Femur (tissue), 1 donor: ENCODE results near the gene SMC1B.
"Not testable (repeated sequence)": the region's sequence is repeated elsewhere in the genome, so short reads cannot be mapped to it uniquely, and the experiment has no call there.

Experiments used
- DNase-seq: peaks from one replicate; pipeline ENCODE4 v3.0.0-alpha.2; 2017

SMC1B gene

DNA sequence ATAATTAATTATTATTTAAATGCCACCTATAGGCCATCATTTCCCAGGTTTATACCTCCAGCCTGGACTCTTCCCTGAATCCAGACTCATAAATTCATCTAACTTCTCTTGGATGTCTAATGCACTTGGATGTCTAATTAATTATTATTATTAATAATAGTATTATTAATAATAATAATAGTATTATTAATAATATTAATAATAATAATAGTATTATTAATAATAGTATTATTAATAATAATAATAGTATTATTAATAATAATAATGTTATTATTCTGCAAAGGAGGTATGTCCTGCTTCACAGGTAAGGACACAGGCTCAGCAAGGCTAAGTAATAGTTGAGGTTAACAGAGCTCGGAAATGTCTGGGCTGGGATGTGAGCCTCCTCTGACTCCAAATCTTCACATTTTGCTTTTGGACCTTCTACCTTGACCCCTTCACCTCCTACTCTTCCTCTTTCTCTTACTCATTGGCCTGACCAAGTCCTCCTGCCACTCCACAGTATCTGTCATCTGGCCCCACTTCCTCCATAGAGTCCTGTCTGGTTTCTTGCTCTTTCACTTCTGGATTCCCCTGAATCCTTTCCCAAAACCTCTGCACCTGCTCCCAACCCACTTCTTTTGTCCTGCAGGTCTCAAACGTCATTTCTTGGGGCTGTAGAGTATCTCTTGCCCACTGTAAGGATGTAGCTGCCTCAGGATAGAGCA, 8.1 kb upstream of the SMC1B start:
- no peak for DNase-seq

DNA sequence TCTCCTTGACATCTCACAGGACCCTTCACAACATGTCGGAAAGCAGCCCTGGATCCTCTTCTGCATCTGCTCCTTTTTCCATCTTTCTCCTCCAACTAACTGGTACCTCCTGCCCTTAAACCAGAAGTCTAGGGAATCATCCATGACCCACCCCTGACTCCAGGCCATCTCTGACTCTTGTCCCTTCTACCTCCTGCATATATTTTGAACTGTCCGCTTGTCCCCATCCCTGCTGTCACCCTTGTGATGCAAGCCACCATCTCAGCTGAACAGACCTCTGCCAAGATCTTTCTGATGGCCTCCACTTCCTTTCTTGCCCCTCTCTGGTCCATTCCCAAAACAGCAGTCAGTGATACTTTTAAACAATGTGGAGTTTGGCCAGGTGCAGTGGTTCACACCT, 7.1 kb upstream of the SMC1B start:
- no peak for DNase-seq

DNA sequence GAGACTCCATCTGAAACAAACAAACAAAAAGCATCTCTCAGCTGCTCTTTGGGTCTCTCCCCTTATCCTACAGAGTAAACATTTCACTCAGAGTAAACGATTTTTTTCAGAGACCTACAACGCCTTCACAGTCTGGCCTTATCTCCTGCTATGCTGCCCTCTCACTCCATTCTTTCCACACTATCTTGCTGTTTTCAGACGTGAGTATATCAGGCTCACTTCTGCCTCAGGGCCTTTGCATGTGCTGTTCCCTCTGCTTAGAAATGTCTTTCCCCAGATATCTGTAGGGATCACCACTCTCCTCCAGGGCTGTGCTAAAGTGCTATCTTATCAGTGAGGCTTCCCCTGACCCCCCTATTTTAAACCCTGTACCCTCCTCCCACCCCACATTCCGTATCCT, 6.6 kb upstream of the SMC1B start:
- DNase-seq: no peak

DNA sequence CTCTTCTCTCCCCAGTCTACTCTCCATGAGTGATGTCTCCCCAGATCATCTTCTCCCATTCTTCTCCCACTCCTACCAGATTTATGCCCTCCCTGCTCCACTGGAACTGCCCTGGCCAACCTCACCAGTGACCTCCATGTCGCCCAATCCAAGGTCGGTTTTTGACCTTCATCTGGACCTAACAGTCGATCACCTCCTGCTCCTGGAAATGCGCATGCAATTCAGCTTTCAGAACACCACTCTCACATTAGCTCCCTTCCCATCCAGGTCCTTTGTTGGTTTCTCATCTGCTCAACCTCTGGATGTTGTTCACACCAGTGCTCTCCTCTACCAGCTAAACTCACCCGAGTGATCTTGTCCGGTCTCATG, 5.4 kb upstream of the SMC1B start:
- DNase-seq: no peak

GRCh38 chr22:45418056-45418769, 4.8 kb upstream of the SMC1B start:
- DNase-seq: no peak

DNA sequence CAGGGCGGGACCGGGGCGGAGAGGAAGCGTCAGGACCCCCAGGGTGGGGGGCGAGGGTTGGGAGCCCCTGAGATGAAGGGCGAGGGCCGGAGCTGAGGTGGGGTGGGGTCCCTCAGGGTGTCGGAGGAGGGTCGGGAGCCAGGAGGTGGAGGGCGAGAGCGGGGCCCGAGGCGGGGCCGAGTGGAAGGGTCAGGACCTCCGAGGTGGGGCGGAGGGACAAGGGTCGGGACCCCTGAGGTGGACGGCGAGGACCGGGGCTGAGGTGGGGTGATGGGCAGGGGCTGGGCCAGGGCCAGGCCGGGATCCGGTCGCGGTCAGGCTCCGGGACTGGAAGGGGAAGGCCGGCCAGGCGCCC, 409 bp downstream of the SMC1B start:
- no peak for DNase-seq

DNA sequence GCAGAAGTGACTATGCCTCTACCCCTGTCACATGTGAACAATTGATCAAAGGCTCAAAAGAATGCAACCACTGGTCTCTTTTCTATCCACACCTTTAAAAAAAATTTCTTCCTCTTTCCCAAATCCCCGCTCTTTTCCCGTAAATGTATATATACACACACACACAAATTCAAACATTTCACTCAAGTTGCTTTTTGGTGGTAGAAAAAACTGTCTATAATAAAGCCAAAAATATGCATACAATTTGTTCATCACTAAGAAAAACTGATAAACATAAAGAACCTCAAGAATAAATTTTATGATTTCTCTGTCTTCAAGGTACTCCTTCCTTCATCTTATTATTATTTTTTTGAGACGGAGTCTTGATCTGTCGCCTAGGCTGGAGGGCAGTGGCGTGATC, 5.6 kb downstream of the SMC1B start:
- DNase-seq: no peak

- DNase-seq: no peak
Measured at GRCh38 chr22:45402466-45402985, 10.9 kb downstream of the SMC1B start.

DNA sequence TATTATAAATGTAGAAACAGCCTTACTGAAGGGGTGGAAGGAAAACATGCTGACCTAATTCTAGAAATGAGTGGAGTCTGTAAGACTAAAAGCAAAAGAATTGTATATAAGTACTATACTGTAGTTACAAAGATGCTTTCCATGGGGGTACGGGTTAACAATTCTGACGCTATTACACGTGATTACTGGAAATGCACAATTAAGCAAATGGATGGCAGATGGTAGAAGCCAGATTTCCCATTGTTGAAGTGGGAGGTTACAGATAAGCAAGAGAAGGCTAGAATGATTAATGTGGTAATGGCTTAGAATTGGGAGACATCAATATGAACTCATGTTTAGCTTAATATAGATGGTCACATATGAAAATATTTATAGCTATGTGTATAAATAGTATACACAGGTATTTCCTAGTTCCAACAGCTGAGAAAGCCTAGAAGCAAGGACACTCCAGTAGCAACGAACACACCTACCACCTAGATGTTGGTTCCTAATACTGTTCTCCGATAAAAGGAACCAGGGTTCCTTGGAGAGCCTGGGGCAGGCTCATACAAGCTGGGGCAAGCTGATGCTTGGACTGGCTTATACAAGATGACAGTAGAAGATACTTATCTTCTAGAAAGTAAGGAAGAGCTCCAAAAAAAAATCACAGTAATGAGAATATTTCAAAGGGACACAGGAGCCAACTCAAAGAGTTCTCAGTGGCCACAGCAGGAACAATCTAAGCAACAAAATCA, 13.5 kb downstream of the SMC1B start:
- no peak for DNase-seq

DNA sequence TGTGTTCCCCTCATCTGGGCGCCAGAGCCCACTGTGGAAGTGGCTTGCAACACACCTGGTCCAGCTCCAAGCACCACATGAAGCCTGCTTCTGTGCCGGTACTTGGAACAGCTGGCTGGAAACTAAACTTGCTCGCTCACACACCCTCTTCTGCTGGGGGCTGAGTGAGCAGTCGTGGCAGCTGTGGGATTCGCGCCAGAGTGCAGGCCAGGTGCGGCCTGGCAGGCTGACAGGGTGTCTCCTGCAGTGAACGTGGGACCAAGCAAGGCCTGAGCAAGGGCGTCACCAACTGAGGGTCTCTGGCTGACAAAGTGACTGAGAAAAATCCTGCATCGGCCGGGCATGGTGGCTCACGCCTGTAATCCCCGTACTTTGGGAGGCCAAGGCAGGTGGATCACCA, 15.2 kb downstream of the SMC1B start:
- DNase-seq: peak; percentile 24

GRCh38 chr22:45397806-45398205, 15.6 kb downstream of the SMC1B start:
- no peak for DNase-seq

GRCh38 chr22:45389546-45389945, 23.9 kb downstream of the SMC1B start:
- DNase-seq: no peak

DNA sequence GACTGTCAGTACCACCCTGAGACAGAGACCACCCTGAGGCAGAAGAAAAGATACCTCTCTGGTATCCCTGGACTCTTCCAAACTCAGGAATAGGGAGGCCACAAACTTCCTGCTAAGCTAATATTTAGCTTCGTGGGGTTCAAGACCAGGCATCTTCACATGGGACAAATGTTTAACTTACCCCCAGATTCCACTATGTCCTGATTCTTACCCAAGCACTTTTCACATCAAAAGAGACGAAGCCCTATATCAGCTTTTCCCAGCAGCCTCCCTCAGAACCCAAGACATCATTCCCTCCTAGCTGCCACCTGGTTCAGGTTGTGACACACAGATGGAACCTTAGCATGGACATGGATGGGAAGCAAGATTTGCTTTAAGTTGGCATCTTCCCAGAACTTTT, 32.1 kb downstream of the SMC1B start:
- DNase-seq: no peak

GRCh38 chr22:45376703-45377102, 36.7 kb downstream of the SMC1B start:
- DNase-seq: no peak

GRCh38 chr22:45376009-45376408, 37.4 kb downstream of the SMC1B start:
- no peak for DNase-seq

DNA sequence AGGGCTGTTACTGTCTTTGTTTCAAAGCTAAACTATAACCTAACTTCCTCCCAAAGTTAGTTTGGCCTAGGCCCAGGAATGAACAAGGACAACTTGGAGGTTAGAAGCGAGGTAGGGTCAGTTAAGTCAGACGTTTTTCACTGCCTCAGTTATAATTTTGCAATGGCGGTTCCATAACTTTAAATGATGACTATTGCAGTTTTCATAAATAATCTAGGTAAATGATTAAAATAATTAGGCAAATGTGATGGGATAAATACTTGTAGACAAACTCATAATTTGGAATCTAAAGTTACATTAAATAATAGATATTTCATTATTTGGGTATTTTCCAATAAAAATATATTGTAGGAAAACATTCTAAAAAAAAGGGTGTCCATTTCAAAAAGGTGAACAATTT, 39.8 kb downstream of the SMC1B start:
- DNase-seq: not testable (repeated sequence)

GRCh38 chr22:45366713-45367112, 46.7 kb downstream of the SMC1B start:
- no peak for DNase-seq

DNA sequence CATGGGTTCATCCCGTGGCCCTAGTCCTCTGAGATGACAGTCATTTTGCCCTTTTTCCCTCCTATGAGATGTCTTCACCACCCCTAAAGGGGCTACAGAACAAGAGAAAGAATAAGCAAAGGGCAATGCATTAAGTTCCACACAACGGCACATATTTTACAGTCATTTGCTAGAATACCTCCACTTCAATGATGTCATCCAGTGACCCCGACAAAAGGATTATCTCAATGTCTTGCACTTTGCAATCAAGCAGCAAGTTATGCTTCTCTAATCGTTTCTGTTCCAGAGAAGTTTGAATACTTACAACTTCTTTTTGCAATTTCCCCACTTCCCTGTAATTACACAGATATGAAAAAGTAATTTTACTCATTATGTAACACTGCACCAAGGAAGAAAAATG, 53.8 kb downstream of the SMC1B start:
- DNase-seq: no peak

- DNase-seq: no peak
Measured at GRCh38 chr22:45358127-45358526, 55.3 kb downstream of the SMC1B start.

DNA sequence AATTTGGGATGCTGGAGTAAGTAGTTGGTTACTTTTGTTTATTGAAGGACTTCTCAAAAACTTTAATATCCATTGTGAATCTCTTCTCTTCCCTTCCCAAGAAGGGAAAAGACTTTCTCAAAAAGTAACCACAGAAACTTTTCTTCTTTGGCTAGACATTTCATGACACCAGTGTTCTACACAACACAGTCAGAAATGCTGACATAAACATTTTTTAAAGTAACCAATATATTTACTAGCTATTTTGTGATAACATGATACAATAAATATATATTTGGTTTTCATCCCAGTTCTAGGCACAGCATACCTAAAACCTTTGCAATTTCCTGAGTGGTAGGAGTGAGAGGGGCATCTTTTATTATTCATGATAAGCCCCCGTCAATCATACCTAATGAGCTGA, 55.9 kb downstream of the SMC1B start:
- DNase-seq: no peak

- DNase-seq: no peak
Measured at GRCh38 chr22:45353786-45354185, 59.6 kb downstream of the SMC1B start.

- not testable (repeated sequence) for DNase-seq
Measured at GRCh38 chr22:45352757-45353156, 60.6 kb downstream of the SMC1B start.

- no peak for DNase-seq
Measured at GRCh38 chr22:45351956-45352355, 61.4 kb downstream of the SMC1B start.

GRCh38 chr22:45349916-45350315, 63.5 kb downstream of the SMC1B start:
- DNase-seq: no peak
